Measurements from ENCODE around the gene RABIF. TPM values are rescaled to one million over a fixed set of nuclear protein-coding genes. Genes with fewer than 3 reads are reported as not detected.
A peak's percentile ranks its signal among the peaks of the same experiment; 100 is the strongest.
"Not testable (repeated sequence)": the region's sequence is repeated elsewhere in the genome, so short reads cannot be mapped to it uniquely, and the experiment has no call there.

RABIF gene
- 5.6 and 7.5 TPM in 2 replicates for total RNA-seq
- polyA plus RNA-seq (2012) = 11.1 TPM

DNA sequence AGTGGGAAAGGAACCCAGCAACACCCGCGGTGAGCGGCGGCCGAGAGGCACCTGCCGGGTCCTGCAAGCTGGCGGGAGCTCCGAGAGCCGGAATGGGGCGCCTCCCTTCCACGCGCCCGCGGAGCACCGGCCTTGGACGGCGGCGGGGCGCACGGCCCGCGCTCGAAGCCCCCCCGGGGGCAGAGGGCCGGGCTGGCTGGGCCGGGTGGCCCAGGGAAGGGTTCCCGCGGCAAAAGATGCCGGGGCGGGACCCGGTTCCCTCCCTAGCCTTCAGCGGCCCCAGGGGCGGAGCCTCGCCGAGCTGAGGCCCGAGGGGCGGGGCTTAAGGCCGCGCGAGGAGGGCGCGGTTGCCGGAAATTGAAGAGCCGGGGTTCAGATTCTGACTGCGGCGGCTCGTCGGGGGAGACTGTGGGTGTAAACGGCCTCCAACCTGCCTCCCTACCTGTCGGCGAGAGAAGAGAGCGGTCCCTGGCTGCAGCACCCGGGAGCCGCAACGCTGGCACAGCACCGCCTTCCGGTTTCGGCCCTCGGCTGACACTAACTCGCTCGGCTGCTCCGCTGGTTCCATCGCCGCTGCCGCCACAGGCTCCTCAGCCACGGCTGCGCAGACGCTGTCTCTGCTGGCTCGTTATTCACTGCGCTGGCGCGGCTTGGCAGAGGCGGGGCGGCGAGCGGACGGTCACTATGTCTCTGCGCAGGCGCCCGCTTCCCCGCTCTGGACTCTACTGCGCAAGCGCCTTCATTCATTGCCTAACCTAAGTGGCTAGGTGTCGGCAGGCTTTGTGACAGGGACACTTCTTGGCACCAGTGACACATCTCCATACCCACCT is at the start of gene RABIF:
Gene RABIF (minus strand): TSS at position 619 of the 830 bp plus-strand sequence. CDS start 51 bp downstream, at position 568.
- peak; percentile 96 for DNase-seq (ENCODE audit: low read depth)

DNA sequence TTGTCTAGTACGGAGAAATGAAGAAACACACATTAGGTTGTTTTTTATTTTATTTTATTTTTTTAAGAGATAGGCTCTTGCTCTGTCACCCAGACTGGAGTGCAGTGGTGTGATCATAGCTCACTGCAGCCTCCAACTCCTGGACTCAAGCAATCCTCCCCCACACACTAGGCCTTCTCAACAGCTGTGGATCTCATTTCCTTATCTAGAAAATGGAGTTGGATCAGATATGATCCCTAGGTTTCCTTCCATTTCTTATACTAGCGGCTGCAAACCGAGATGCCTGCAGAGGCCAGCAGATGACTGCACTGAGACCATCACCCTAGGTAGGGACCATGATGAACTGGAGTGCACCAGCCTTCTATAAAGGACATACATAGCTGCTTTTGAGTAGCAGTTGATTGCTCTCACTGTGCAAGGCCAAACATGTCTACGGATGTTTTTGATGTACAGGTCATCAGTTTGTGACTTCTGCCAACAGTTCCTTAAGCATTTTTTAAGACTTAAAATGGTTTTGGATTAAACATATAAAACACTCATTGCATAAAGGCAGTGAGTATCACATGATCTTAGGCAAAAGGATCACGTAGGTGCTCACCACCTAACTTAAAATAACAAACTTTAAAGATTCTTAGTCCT is 49.5 kb upstream of the RABIF start:
- DNase-seq (ENCODE audit: low read depth) = no peak

DNA sequence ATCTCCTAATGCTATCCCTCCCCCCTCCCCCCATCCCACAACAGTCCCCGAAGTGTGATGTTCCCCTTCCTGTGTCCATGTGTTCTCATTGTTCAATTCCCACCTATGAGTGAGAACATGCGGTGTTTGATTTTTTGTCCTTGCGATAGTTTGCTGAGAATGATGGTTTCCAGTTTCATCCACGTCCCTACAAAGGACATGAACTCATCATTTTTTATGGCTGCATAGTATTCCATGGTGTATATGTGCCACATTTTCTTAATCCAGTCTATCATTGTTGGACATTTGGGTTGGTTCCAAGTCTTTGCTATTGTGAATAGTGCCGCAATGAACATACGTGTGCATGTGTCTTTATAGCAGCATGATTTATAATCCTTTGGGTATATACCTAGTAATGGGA is 47.5 kb upstream of the RABIF start:
- not testable (repeated sequence) for DNase-seq (ENCODE audit: low read depth)

GRCh38 chr1:202935844-202936243 is 46.9 kb upstream of the RABIF start:
- no peak for DNase-seq (ENCODE audit: low read depth)

DNA sequence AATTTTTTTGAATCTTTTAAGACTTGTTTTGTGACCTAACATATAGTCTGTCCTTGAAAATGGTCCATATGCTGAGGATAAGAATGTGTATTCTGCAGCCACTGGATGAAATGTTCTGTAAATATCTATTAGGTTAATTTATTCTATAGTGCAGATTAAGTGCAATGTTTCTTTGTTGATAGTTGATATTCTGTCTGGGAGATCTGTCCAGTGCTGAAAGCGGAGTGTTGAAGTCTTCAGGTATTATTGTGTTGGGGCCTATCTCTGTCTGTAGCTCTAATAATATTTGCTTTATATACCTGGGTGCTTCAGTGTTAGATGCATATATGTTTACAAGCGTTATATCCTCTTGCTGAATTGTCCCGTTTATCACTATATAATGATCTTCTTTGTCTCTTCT is 45.8 kb upstream of the RABIF start:
- DNase-seq (ENCODE audit: low read depth) = no peak

- DNase-seq (ENCODE audit: low read depth) = no peak
Observed at GRCh38 chr1:202932476-202932875, 43.5 kb upstream of the RABIF start.

DNA sequence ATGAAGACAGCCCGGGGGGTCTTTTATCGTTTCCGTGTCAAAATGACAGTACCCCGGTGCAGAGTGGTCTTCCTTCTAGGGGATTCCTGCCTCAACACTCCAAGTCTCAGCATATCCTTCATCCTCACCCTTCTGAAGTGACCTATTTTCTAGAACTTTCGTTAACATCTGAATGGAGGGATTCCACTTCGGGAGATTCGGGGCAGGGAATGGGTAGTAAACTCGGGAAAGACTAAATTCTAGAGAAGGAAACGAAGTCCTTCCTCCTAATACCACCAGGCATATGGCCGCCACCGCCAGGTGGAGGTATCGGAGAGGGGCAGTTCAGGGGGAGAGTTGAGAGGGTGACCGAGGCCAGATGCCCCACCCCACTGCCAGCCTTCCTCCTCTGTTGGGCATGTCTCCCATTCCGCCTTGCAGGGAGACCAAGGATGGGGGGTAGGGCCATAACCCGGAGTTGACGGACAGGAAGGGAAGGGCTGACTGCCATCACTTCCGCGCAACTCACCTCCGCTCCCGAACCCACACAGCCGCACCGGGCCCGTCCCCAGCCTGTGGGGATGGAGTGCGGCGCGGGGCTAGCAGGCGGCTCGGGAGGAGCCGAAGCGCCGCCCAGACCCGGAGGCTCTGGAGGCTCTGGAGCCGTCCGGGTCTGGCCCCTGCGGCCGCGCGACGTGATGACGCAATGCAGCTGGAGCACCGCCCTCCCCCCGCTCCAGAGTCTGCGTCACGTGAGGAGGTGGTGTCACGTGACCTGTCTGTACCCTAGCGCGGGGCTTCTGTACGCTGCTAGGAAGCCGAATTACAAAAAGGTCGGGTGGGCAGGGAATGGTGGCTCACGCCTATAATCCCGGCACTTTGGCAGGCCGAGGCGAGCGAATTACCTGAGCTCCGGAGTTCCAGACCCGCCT is 37.9 kb upstream of the RABIF start, which contains the start of gene KLHL12:
Gene KLHL12 (minus strand): TSS at position 654 of the 911 bp plus-strand sequence. CDS start 2,072 bp downstream, outside the sequence.
- peak; percentile 97 for DNase-seq (ENCODE audit: low read depth)

DNA sequence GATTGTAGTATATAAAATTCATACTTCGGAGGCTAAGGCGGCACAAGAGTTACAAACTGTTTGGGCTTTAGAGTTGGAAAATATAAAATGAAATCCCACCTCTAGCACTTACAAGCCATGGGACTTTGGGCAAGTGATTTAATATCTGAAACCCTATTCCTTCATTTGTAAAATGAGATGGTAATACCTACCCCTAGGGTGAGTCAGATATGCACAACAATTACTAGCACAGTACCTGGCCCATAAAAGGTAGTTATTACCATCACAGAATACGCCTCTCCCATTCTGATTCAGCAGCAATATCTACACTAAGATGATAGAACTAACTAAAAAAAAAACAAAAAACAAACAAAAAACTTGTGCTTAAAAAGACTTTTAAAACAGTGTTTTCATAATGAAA is 34.6 kb upstream of the RABIF start:
- no peak for DNase-seq (ENCODE audit: low read depth)

GRCh38 chr1:202919615-202920014 is 30.7 kb upstream of the RABIF start:
- no peak for DNase-seq (ENCODE audit: low read depth)

- no peak for DNase-seq (ENCODE audit: low read depth)
Observed at GRCh38 chr1:202915146-202915545, 26.2 kb upstream of the RABIF start.

DNA sequence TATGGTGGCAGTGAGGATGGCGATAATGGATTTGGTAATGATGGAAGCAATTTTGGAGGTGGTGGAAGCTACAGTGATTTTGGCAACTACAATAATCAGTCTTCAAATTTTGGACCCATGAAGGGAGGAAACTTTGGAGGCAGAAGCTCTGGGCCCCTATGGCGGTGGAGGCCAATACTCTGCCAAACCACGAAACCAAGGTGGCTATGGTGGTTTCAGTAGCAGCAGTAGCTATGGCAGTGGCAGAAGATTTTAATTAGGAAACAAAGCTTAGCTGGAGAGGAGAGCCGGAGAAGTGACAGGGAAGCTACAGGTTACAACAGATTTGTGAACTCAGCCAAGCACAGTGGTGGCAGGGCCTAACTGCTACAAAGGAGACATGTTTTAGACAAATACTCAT is 23.5 kb upstream of the RABIF start:
- DNase-seq (ENCODE audit: low read depth) = peak; percentile 20

DNA sequence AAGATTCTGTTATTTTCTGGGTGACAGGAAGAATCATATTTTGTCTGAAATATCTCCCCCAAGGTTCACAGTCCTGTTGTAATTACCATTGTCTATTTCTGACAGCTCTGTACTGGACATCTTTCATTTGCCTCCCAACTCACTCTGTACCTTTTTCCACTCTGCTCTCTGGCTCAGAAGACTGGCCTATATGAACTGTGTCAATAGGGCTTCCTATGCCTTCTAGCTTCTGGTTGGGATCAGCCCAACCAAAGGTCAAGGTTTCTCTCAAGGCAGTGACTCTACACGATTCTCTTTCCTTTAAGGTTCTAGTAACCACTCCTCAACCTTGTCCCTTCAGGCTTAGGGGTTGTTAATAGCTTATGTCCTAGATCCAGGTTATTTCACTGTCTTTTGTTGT is 20.5 kb upstream of the RABIF start:
- DNase-seq (ENCODE audit: low read depth) = no peak

GRCh38 chr1:202908998-202909397 is 20.0 kb upstream of the RABIF start:
- no peak for DNase-seq (ENCODE audit: low read depth)

- no peak for DNase-seq (ENCODE audit: low read depth)
Observed at GRCh38 chr1:202905331-202905730, 16.4 kb upstream of the RABIF start.

DNA sequence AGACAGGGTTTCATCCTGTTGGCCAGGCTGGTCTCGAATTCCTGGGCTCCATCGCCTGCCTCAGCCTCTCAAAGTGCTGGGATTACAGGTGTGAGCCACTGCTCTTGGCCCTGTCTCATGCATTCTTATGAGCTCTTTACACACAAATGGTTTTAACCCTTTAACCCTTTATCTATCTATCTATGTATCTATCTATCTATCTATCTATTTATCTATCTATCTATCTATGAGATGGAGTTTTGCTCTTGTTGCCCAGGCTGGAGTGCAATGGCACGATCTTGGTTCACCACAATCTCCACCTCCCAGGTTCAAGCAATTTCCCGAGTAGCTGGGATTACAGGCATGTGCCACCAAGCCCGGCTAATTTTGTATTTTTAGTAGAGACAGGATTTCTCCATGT is 14.9 kb upstream of the RABIF start:
- not testable (repeated sequence) for DNase-seq (ENCODE audit: low read depth)

GRCh38 chr1:202901555-202901954 is 12.6 kb upstream of the RABIF start:
- DNase-seq (ENCODE audit: low read depth) = no peak

GRCh38 chr1:202892501-202892900 is 3.6 kb upstream of the RABIF start:
- DNase-seq (ENCODE audit: low read depth) = no peak

DNA sequence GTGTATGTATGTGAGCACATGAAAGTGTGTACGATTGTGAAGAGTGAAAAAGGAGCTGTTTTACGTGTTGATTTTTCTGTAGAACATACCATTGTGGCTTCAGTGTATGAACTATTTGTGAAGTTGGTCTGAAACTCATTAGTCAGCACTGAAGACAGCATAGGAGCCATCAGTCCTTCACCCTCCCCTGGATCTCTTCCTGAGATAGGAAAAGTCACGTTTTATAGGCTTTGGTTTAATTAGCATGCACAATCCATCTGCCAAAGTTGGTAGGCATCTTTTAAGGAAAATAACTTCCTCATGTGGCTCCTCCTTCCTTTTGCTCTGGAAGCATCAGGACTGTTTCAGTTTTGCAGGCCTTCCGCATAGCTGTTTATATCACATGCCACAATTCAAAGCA is 1.4 kb upstream of the RABIF start:
- no peak for DNase-seq (ENCODE audit: low read depth)

DNA sequence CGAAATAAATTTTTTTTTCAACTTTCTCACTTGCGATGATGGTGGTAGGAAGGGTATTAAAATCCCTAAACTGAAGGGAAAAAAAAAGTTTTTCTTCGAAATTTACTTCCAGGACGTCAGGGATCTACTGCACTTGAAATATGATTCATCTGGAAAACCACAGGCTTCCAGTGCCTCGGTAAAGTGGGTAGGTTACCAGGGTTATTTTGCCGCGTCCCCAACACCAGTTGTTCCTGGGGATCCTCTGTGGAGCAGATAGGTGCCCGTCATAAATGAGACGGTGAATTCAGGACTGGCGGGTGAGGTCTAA is 773 bp downstream of the RABIF start:
- peak; percentile 71 for DNase-seq (ENCODE audit: low read depth)

- no peak for DNase-seq (ENCODE audit: low read depth)
Observed at GRCh38 chr1:202880961-202881460, 7.9 kb downstream of the RABIF start.

DNA sequence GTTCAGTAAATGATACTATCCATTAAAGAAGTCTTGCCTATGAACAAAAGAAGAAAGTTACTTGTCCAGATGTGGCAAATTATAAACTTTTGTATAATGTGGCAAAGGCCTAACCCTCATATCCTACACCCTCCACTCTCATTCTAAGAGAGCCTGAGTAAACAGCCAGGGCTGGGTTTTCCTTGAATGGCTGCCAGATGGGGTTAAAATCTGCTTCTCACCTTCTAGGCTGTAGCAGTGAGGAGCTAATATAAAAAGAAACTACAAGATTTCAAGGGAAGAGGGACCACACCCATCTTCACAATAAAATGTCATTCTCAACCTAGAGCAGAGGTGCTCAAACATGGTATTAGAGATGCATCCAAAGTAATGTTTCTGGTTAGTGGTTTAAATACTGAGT is 8.9 kb downstream of the RABIF start:
- DNase-seq (ENCODE audit: low read depth) = no peak

- DNase-seq (ENCODE audit: low read depth) = no peak
Observed at GRCh38 chr1:202879128-202879527, 9.8 kb downstream of the RABIF start.

Measured in myocyte (in vitro differentiated cells).